Endothelial cell (in vitro differentiated cells): ENCODE results near the gene STIM2. TPM values are rescaled to one million over a fixed set of nuclear protein-coding genes. Genes with fewer than 3 reads are reported as not detected.

Source experiments
- DNase-seq: peaks from one replicate; pipeline ENCODE4 v3.0.0; 2021; ENCODE audit warnings: low spot score
- H3K27ac Mint-ChIP-seq: one replicate; pipeline ENCODE4 v1.8.0; 2021; ENCODE audit warnings: mixed read lengths, inconsistent platforms; ENCODE audit not compliant: unreplicated experiment
- H3K27me3 Mint-ChIP-seq: one replicate; pipeline ENCODE4 v1.8.0; 2021; ENCODE audit warnings: mild to moderate bottlenecking, moderate library complexity, mixed read lengths, inconsistent platforms; ENCODE audit not compliant: unreplicated experiment
- H3K36me3 Mint-ChIP-seq: one replicate; pipeline ENCODE4 v1.8.0; 2021; ENCODE audit warnings: mild to moderate bottlenecking, low read depth, mixed read lengths, inconsistent platforms; ENCODE audit not compliant: unreplicated experiment
- H3K4me1 Mint-ChIP-seq: one replicate; pipeline ENCODE4 v1.8.0; 2021; ENCODE audit warnings: mild to moderate bottlenecking, mixed read lengths, inconsistent platforms; ENCODE audit not compliant: unreplicated experiment
- H3K4me3 Mint-ChIP-seq: one replicate; pipeline ENCODE4 v1.8.0; 2021; ENCODE audit warnings: mild to moderate bottlenecking, mixed read lengths, inconsistent platforms; ENCODE audit not compliant: unreplicated experiment
- H3K9me3 Mint-ChIP-seq: one replicate; pipeline ENCODE4 v1.8.0; 2021; ENCODE audit warnings: mixed read lengths, inconsistent platforms; ENCODE audit not compliant: unreplicated experiment
- CTCF ChIP-seq: fragments of 200-600 bp; sonication (generic); IDR thresholded peaks from one replicate; pipeline ENCODE4 v1.5.0; 2021; ENCODE audit warnings: antibody characterized with exemption; ENCODE audit not compliant: unreplicated experiment
- total RNA-seq: library from RNA; stranded (reverse); fragmentation: NEBNext Ultra II Directional; extraction: Animal tissue kit (Norgen Biotek cat#: 25700); gene quantifications from one replicate; pipeline ENCODE4 v1.2.1, GENCODE V29; 2021; ENCODE audit not compliant: unreplicated experiment

The STIM2 gene
- total RNA-seq, 1 donor from 2014 or later = 65.7 TPM

GRCh38 chr4:26978387-26979053 lies 117.9 kb downstream of the STIM2 start:
- peaks cover 13% of the 10 kb centered on the region for H3K4me1 Mint-ChIP-seq
- H3K4me3 Mint-ChIP-seq = no peak overlapping the region
- peaks cover 1% of the 10 kb centered on the region for H3K27me3 Mint-ChIP-seq
- DNase-seq = no peak
- H3K36me3 Mint-ChIP-seq = peaks cover 12% of the 10 kb centered on the region
- TF ChIP-seq CTCF = no peak
- no peaks in the 10 kb centered on the region for H3K9me3 Mint-ChIP-seq
- H3K27ac Mint-ChIP-seq = no peak overlapping the region

DNA sequence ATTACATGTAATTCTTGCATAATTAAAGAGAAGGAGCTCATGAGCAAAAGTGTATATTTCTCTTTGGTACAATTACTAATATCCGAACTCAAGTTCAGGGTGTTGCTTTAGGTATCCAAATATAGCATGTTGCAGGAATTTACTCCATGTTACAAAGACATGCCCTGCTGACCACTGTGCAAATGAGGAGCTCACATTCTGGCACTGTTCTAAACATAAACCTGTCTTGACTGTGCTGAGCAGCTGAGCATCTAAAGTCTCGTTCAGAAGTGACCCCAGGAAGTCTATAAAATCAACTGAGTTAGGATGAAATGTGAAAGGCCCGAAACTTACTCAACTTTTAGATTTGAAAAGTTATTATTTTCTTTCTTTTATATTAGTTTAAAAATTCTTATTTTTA lies 124.3 kb downstream of the STIM2 start:
- H3K27ac Mint-ChIP-seq = no peak overlapping the region
- H3K9me3 Mint-ChIP-seq = no peaks in the 10 kb centered on the region
- no peaks in the 10 kb centered on the region for H3K27me3 Mint-ChIP-seq
- no peak for DNase-seq
- H3K4me3 Mint-ChIP-seq = no peak overlapping the region
- peaks cover 3% of the 10 kb centered on the region for H3K36me3 Mint-ChIP-seq
- no peak for TF ChIP-seq CTCF
- peaks cover 4% of the 10 kb centered on the region for H3K4me1 Mint-ChIP-seq

- Mint-ChIP-seq H3K9me3 (no peaks in the 10 kb centered on the region), H3K27ac (no peak overlapping the region), H3K4me1 (peaks cover 4% of the 10 kb centered on the region), H3K4me3 (no peak overlapping the region), H3K36me3 (peaks cover 7% of the 10 kb centered on the region), H3K27me3 (no peaks in the 10 kb centered on the region)
- no peak for TF ChIP-seq CTCF
- no peak for DNase-seq
Observed at GRCh38 chr4:26985873-26986272, 125.2 kb downstream of the STIM2 start.

DNA sequence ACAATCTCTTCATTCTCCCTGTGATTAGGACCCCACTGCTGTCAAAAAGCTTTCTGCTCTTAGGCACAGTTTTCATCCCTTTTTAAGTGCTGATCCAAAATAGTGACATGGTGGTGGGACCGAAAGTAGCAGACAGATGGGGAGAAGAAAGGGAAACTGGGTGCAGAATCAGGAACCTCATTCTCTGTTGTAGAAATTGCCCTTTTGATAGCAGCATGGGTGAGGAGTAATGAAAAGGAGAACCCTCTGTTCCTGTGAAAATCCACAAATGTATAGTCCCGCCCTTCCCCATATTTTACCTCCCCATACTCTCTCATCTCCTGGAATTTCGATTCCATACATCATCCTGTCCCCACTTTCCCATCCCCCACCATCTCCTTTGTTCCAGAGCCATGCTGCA lies 126.5 kb downstream of the STIM2 start:
- no peak for DNase-seq
- no peaks in the 10 kb centered on the region for H3K9me3 Mint-ChIP-seq
- TF ChIP-seq CTCF = no peak
- no peak overlapping the region for H3K4me3 Mint-ChIP-seq
- H3K27ac Mint-ChIP-seq = peak overlapping the region; percentile 74
- H3K36me3 Mint-ChIP-seq = peaks cover 7% of the 10 kb centered on the region
- H3K4me1 Mint-ChIP-seq = peaks cover 4% of the 10 kb centered on the region
- no peaks in the 10 kb centered on the region for H3K27me3 Mint-ChIP-seq

DNA sequence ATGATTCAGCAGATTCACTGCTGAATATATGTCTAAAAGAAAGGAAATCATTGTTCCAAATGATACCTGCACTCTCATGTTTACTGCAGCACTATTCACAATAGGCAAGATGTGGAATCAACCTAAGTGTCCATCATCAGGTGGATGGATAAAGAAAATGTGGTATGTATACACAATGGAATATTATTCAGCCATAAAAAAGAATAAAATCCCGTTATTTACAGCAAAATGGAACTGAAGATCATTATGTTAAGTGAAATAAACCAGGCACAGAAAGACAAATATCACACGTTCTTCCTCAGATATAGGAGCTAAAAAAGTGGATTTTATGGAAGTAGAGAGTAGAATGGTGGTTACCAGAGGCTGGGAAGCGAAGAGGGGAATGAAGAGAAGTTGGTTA lies 130.4 kb downstream of the STIM2 start:
- H3K4me3 Mint-ChIP-seq = no peak overlapping the region
- DNase-seq = no peak
- H3K4me1 Mint-ChIP-seq = peaks cover 8% of the 10 kb centered on the region
- no peaks in the 10 kb centered on the region for H3K27me3 Mint-ChIP-seq
- no peaks in the 10 kb centered on the region for H3K9me3 Mint-ChIP-seq
- no peak for TF ChIP-seq CTCF
- no peak overlapping the region for H3K27ac Mint-ChIP-seq
- H3K36me3 Mint-ChIP-seq = peaks cover 7% of the 10 kb centered on the region
